ENCODE data around the gene ENTPD8.

ENTPD8 gene

DNA sequence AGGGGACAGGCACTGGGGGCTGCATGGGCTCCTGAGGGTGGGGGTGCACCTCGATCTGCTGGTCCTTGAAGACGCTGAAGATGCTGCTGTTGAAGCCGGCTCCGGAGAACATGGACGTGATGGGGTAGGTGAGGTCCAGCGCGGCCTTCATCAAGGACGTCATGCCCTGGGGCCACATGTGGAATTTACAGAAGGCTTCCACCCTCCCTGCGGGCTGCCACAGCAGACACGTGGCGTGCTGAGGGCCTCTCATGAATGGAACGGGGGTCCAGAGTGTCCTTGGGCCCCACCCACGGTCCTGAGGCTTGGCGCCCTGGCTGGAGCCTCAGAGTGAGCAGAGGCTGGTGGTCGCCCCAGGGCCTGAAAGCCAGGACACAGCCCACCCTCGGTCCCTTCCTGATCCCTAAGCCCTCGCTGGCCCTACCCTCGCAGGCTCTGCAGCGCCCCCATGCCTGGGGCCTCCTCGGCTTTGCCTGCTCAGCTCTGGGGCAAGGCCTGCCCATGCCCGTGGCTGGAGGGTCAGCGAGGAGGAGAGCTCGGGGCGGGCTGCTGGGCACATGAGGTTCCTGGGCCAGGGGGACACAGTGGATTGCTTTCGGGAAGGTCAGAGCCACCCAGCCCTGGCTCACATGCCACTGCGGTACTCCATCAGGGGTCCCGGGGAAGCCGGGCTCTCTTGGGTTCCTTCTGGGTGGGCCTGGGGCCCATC, 23.3 kb upstream of the ENTPD8 start:
- Histone ChIP-seq H3K27ac (ENCODE audit: low read length, poor library complexity, severe bottlenecking) (no peak overlapping the region), H3K9ac (ENCODE audit: low read length) (no peak overlapping the region), H3K4me1 (ENCODE audit: control insufficient read depth, insufficient read depth, low read depth, low read length) (peaks cover 11% of the 10 kb centered on the region), H3K27me3 (ENCODE audit: control insufficient read depth in 1 of 2, insufficient read depth in 1 of 2, low read length in 2 of 2) (peaks cover 0 to 2% of the 10 kb centered on the region in 2 experiments), H3K9me3 (ENCODE audit: control insufficient read depth, low read length) (no peaks in the 10 kb centered on the region), H3K14ac (ENCODE audit: low read length in 2 of 2) (no peak overlapping the region), H3K4ac (ENCODE audit: low read depth in 1 of 2, low read length in 2 of 2) (no peak overlapping the region), H3K4me3 (ENCODE audit: insufficient read depth in 1 of 2, low read depth in 1 of 2, low read length in 2 of 2) (no peak overlapping the region), H2BK15ac (ENCODE audit: low read depth, poor library complexity, severe bottlenecking) (no peak overlapping the region), H2BK120ac (ENCODE audit: low read depth, low read length) (no peak overlapping the region), H2BK12ac (ENCODE audit: low read length in 2 of 2) (no peak overlapping the region), H3K79me1 (replicated peaks; ENCODE audit: low read length, poor library complexity, severe bottlenecking) (no peaks in the 10 kb centered on the region), H4K91ac (ENCODE audit: low read length) (no peak overlapping the region), H3K4me2 (ENCODE audit: low read length, poor library complexity, severe bottlenecking) (no peak overlapping the region), H2AFZ (ENCODE audit: low read depth, low read length) (no peak overlapping the region), H3K23ac (ENCODE audit: low read length in 2 of 2) (no peak overlapping the region), H3K18ac (ENCODE audit: low read depth in 1 of 2, low read length in 2 of 2) (no peak overlapping the region), H3K36me3 (ENCODE audit: control insufficient read depth in 1 of 2, insufficient read depth in 2 of 2, low read depth in 1 of 2, low read length in 2 of 2) (peaks cover 0 to 10% of the 10 kb centered on the region in 2 experiments), H2AK5ac (ENCODE audit: low read length, severe bottlenecking) (no peak overlapping the region), H4K8ac (ENCODE audit: low read length) (no peak overlapping the region), H2BK5ac (ENCODE audit: low read depth, low read length, poor library complexity, severe bottlenecking) (no peak overlapping the region)
- no peak for DNase-seq
- WGBS: 93% methylated on average over 27 of the region's 28 CpGs

GRCh38 chr9:137463931-137464290, 22.8 kb upstream of the ENTPD8 start:
- Histone ChIP-seq H3K79me1 (replicated peaks; ENCODE audit: low read length, poor library complexity, severe bottlenecking) (no peaks in the 10 kb centered on the region), H2BK12ac (ENCODE audit: low read length in 2 of 2) (no peak overlapping the region), H4K8ac (ENCODE audit: low read length) (no peak overlapping the region), H3K9ac (ENCODE audit: low read length) (no peak overlapping the region), H2AK5ac (ENCODE audit: low read length, severe bottlenecking) (no peak overlapping the region), H3K4me3 (ENCODE audit: insufficient read depth in 1 of 2, low read depth in 1 of 2, low read length in 2 of 2) (no peak overlapping the region), H2AFZ (ENCODE audit: low read depth, low read length) (no peak overlapping the region), H3K4me1 (ENCODE audit: control insufficient read depth, insufficient read depth, low read depth, low read length) (peaks cover 12% of the 10 kb centered on the region), H3K27ac (ENCODE audit: low read length, poor library complexity, severe bottlenecking) (no peak overlapping the region), H3K23ac (ENCODE audit: low read length in 2 of 2) (no peak overlapping the region), H3K18ac (ENCODE audit: low read depth in 1 of 2, low read length in 2 of 2) (no peak overlapping the region), H3K14ac (ENCODE audit: low read length in 2 of 2) (no peak overlapping the region), H4K91ac (ENCODE audit: low read length) (no peak overlapping the region), H3K27me3 (ENCODE audit: control insufficient read depth in 1 of 2, insufficient read depth in 1 of 2, low read length in 2 of 2) (peaks cover 0 to 2% of the 10 kb centered on the region in 2 experiments), H3K9me3 (ENCODE audit: control insufficient read depth, low read length) (no peaks in the 10 kb centered on the region), H2BK120ac (ENCODE audit: low read depth, low read length) (no peak overlapping the region), H3K4ac (ENCODE audit: low read depth in 1 of 2, low read length in 2 of 2) (no peak overlapping the region), H3K36me3 (ENCODE audit: control insufficient read depth in 1 of 2, insufficient read depth in 2 of 2, low read depth in 1 of 2, low read length in 2 of 2) (peaks cover 0 to 10% of the 10 kb centered on the region in 2 experiments), H3K4me2 (ENCODE audit: low read length, poor library complexity, severe bottlenecking) (no peak overlapping the region), H2BK5ac (ENCODE audit: low read depth, low read length, poor library complexity, severe bottlenecking) (no peak overlapping the region), H2BK15ac (ENCODE audit: low read depth, poor library complexity, severe bottlenecking) (no peak overlapping the region)
- 96% methylated on average over 18 of the region's 18 CpGs for WGBS
- no peak for DNase-seq

- Histone ChIP-seq H2BK15ac (ENCODE audit: low read depth, poor library complexity, severe bottlenecking) (no peak overlapping the region), H3K23ac (ENCODE audit: low read length in 2 of 2) (no peak overlapping the region), H3K4me1 (ENCODE audit: control insufficient read depth, insufficient read depth, low read depth, low read length) (peaks cover 17% of the 10 kb centered on the region), H2BK12ac (ENCODE audit: low read length in 2 of 2) (no peak overlapping the region), H2AFZ (ENCODE audit: low read depth, low read length) (no peak overlapping the region), H3K9ac (ENCODE audit: low read length) (no peak overlapping the region), H2AK5ac (ENCODE audit: low read length, severe bottlenecking) (no peak overlapping the region), H3K4ac (ENCODE audit: low read depth in 1 of 2, low read length in 2 of 2) (no peak overlapping the region), H3K4me3 (ENCODE audit: insufficient read depth in 1 of 2, low read depth in 1 of 2, low read length in 2 of 2) (no peak overlapping the region), H3K79me1 (replicated peaks; ENCODE audit: low read length, poor library complexity, severe bottlenecking) (peaks cover 4% of the 10 kb centered on the region), H3K36me3 (ENCODE audit: control insufficient read depth in 1 of 2, insufficient read depth in 2 of 2, low read depth in 1 of 2, low read length in 2 of 2) (peaks cover 0 to 10% of the 10 kb centered on the region in 2 experiments), H4K8ac (ENCODE audit: low read length) (no peak overlapping the region), H4K91ac (ENCODE audit: low read length) (no peak overlapping the region), H2BK120ac (ENCODE audit: low read depth, low read length) (no peak overlapping the region), H2BK5ac (ENCODE audit: low read depth, low read length, poor library complexity, severe bottlenecking) (no peak overlapping the region), H3K18ac (ENCODE audit: low read depth in 1 of 2, low read length in 2 of 2) (no peak overlapping the region), H3K9me3 (ENCODE audit: control insufficient read depth, low read length) (no peaks in the 10 kb centered on the region), H3K27ac (ENCODE audit: low read length, poor library complexity, severe bottlenecking) (no peak overlapping the region), H3K4me2 (ENCODE audit: low read length, poor library complexity, severe bottlenecking) (no peak overlapping the region), H3K14ac (ENCODE audit: low read length in 2 of 2) (no peak overlapping the region), H3K27me3 (ENCODE audit: control insufficient read depth in 1 of 2, insufficient read depth in 1 of 2, low read length in 2 of 2) (peaks cover 0 to 2% of the 10 kb centered on the region in 2 experiments)
- 89% methylated on average over 30 of the region's 30 CpGs for WGBS
- DNase-seq: no peak
Measured at GRCh38 chr9:137462986-137463930, 22.1 kb upstream of the ENTPD8 start.

- Histone ChIP-seq H3K4me2 (ENCODE audit: low read length, poor library complexity, severe bottlenecking) (no peak overlapping the region), H3K27me3 (ENCODE audit: control insufficient read depth in 1 of 2, insufficient read depth in 1 of 2, low read length in 2 of 2) (peaks cover 0 to 2% of the 10 kb centered on the region in 2 experiments), H2BK12ac (ENCODE audit: low read length in 2 of 2) (no peak overlapping the region), H3K36me3 (ENCODE audit: control insufficient read depth in 1 of 2, insufficient read depth in 2 of 2, low read depth in 1 of 2, low read length in 2 of 2) (peaks cover 0 to 15% of the 10 kb centered on the region in 2 experiments), H3K18ac (ENCODE audit: low read depth in 1 of 2, low read length in 2 of 2) (no peak overlapping the region), H3K4me3 (ENCODE audit: insufficient read depth in 1 of 2, low read depth in 1 of 2, low read length in 2 of 2) (no peak overlapping the region), H2BK15ac (ENCODE audit: low read depth, poor library complexity, severe bottlenecking) (no peak overlapping the region), H3K23ac (ENCODE audit: low read length in 2 of 2) (no peak overlapping the region), H3K9me3 (ENCODE audit: control insufficient read depth, low read length) (no peaks in the 10 kb centered on the region), H3K14ac (ENCODE audit: low read length in 2 of 2) (no peak overlapping the region), H4K91ac (ENCODE audit: low read length) (no peak overlapping the region), H2BK120ac (ENCODE audit: low read depth, low read length) (no peak overlapping the region), H3K79me1 (replicated peaks; ENCODE audit: low read length, poor library complexity, severe bottlenecking) (peaks cover 6% of the 10 kb centered on the region), H3K4me1 (ENCODE audit: control insufficient read depth, insufficient read depth, low read depth, low read length) (peaks cover 24% of the 10 kb centered on the region), H2BK5ac (ENCODE audit: low read depth, low read length, poor library complexity, severe bottlenecking) (no peak overlapping the region), H4K8ac (ENCODE audit: low read length) (no peak overlapping the region), H2AK5ac (ENCODE audit: low read length, severe bottlenecking) (no peak overlapping the region), H3K4ac (ENCODE audit: low read depth in 1 of 2, low read length in 2 of 2) (no peak overlapping the region), H2AFZ (ENCODE audit: low read depth, low read length) (no peak overlapping the region), H3K27ac (ENCODE audit: low read length, poor library complexity, severe bottlenecking) (no peak overlapping the region), H3K9ac (ENCODE audit: low read length) (no peak overlapping the region)
- WGBS: 91% methylated on average over 25 of the region's 25 CpGs
- no peak for DNase-seq
Measured at GRCh38 chr9:137462396-137462985, 21.3 kb upstream of the ENTPD8 start.

Data from mesenchymal stem cell (in vitro differentiated cells and primary cell).